ENCODE data around the gene PDXP.

PDXP gene

GRCh38 chr22:37618072-37618656, 40.4 kb upstream of the PDXP start:
- TF ChIP-seq CTCF (conservative IDR thresholded peaks at IDR 0.05): no peak

GRCh38 chr22:37618674-37619073, 39.8 kb upstream of the PDXP start:
- TF ChIP-seq CTCF (conservative IDR thresholded peaks at IDR 0.05): no peak
- no peak overlapping the region for H3K27ac ChIP-seq

More at GRCh38 chr22:37618072-37618656, 40.4 kb upstream of the PDXP start:
- H3K27ac ChIP-seq: no peak overlapping the region

- H3K27ac ChIP-seq: no peak overlapping the region
- no peak for TF ChIP-seq CTCF (conservative IDR thresholded peaks at IDR 0.05)
Observed at GRCh38 chr22:37619991-37620390, 38.5 kb upstream of the PDXP start.

GRCh38 chr22:37621352-37621860, 37.1 kb upstream of the PDXP start:
- no peak overlapping the region for H3K27ac ChIP-seq
- TF ChIP-seq CTCF (conservative IDR thresholded peaks at IDR 0.05): no peak

GRCh38 chr22:37623075-37624016, 35.2 kb upstream of the PDXP start:
- H3K27ac ChIP-seq: no peak overlapping the region; the same call in 1 of the 2 replicates
- TF ChIP-seq CTCF (conservative IDR thresholded peaks at IDR 0.05): peak; percentile 93

GRCh38 chr22:37624017-37624365, 34.5 kb upstream of the PDXP start:
- no peak for TF ChIP-seq CTCF (conservative IDR thresholded peaks at IDR 0.05)
- H3K27ac ChIP-seq: no peak overlapping the region; the same call in 1 of the 2 replicates

- no peak overlapping the region; the same call in 1 of the 2 replicates for H3K27ac ChIP-seq
- TF ChIP-seq CTCF (conservative IDR thresholded peaks at IDR 0.05): no peak
Observed at GRCh38 chr22:37624876-37625275, 33.6 kb upstream of the PDXP start.
